Measurements from ENCODE around the gene LYPD4.

Gene LYPD4, protein sequence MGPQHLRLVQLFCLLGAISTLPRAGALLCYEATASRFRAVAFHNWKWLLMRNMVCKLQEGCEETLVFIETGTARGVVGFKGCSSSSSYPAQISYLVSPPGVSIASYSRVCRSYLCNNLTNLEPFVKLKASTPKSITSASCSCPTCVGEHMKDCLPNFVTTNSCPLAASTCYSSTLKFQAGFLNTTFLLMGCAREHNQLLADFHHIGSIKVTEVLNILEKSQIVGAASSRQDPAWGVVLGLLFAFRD

DNA sequence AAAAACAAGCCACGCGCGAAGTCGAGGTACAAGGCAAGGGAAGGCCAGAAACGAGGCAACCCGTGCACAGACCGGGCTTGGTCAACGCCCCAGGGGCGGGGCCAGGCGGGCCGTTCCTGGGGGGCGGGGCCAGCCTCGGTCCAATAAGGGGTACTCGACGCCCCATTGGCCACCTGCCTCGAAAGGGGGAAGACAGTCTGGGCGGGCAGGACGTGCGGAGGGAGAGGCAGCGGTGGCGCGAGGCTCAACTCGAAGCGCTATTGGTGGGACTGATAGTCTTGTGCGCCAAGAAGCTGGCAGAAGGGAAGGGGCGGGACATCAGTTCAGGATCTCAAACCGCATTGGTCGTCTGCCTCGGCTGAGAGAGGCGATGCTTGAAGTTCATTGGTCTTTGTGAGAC, at the start of gene LYPD4:
Gene LYPD4 (minus strand): TSS at position 83 of the 400 bp plus-strand sequence. CDS start 5,398 bp downstream, outside the sequence.
- DNase-seq (ENCODE audit: low read depth, low spot score), result no peak

DNA sequence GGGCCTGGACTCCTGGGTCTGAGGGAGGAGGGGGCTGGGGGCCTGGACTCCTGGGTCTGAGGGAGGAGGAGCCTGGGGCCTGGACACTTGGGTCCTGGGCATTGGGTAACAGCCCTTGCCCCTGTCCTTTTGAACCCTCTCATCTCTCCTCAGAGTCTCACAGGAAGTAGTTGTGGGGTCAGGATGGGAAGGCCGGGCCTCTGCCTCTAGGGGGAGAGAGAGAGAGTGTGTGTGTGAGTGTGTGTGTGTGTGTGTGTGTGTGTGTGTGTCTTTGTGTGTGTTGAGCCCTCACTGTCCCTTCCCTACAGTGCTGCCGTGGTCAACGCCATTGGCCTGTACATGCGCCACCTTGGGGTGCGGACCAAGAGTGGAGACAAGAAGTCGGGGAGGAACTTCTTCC, 49.4 kb upstream of the LYPD4 start:
- no peak for DNase-seq (ENCODE audit: low read depth, low spot score)

DNA sequence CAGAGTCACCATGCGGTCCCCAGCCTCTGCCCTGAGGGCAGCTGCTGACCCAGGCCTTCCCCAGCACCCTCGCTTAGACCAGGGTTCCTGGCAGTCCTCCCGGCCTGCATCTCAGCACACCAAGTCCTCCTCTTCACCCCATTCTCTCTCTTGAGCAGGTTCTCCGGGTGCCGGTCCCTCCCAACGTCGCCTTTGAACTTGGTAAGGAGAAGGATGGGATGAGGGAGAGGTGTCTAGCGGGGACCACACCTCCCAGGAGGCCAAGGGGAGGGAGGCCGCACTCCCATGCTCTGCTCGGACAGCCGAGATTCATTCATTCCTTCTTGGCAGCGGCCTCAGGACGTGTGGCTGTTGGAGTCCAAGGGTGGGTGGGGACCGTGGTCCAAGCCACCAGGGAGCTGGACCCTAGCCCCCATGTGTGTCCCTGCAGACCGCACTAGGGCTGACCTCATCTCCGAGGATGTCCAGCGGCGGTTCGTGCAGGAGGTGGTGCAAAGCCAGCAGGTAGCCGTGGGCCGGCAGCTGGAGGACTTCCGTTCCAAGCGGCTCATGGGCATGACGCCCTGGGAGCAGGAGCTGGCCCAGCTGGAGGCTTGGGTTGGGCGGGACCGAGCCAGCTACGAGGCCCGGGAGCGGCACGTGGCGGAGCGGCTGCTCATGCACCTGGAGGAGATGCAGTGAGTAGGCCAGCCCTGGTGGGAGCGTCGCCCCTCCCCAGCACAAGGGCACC, 47.9 kb upstream of the LYPD4 start:
- DNase-seq (ENCODE audit: low read depth, low spot score), result no peak

DNA sequence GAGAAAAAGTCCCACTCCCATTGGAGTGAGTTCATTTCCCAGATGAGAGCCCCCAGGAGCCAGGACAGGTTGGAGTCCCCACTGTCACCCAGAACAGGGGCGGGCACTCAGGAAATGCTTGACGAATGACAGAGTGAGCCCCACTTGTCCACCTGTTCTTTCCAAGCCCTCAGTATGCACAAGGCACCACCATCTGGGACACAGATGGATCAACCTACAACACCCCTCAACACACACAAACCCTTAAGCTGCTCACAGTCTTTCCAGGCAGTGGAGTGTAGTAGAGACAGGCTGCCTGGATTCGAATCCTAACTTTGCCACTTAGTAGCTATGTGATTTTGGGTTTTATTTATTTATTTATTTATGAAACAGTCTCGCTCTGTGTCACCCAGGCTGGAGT, 46.5 kb upstream of the LYPD4 start:
- no peak for DNase-seq (ENCODE audit: low read depth, low spot score)

DNA sequence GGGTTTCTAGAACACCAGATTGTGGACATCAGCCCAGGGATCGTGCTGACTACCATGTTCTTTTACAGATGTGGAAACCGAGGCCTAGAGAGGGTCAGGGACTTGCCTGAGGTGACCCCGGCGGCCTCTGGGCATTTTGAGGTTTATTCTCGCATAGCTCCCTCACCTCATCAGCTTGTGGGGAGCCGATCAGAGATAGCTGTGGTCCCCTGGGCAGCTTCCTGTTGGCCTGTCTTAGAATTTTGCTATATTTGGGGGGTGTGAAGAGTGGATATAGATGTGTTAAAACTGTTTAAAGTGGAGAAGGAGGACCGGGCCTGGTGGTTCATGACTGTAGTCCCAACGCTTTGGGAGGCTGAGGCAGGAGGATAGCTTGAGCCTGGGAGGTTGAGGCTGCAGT, 45.4 kb upstream of the LYPD4 start:
- DNase-seq (ENCODE audit: low read depth, low spot score), result no peak

DNA sequence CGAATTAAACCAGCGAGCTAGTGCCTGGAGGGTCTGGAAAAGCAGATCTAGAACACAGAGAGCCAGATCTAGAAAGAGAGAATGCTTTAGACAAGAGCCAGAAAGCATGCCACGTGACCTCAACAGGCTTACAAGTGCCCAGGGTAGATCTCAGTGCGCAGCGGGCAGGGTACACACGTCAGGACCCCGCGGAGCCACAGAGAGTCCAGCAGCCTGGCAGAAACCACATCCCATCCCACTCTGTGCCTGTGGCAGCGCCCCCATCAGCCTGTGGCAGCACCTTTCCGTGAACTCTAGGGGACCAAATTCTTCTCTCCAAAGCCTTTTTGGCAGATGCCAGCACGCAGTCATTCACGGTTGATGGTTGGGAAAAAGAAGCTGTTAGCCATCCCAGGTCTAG, 44.4 kb upstream of the LYPD4 start:
- DNase-seq (ENCODE audit: low read depth, low spot score), result no peak

DNA sequence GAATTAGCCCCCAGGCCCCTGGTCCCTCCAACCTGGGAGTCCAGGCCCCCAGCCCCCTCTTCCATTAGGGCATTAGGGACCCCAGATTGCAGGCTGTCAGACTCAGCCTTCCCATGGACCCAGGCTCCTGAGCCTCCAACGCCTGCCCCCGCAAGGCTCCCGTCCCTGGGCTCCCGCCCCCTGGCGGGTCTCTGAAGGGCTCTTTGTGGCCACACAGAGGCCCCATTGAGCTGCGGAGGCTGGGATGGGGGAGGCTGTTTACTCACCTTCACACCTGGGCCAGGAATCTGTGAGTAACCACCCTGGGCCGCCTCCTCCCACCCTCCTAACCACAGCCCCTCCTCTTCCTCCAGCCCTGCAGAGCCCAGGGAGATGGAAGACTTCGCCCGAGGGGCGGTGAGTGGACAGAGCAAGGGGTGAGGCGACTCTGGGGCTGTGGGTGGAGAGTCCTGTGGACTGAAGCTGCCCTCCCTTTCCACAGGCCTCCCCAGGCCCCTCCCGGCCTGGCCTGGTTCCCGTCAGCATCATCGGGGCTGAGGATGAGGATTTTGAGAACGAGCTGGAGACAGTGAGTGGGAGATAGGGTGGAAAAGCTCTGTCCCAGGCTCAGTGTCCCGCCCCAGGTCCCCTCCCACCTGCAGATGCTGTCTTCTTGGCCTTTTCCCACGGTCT, 43.4 kb upstream of the LYPD4 start:
- no peak for DNase-seq (ENCODE audit: low read depth, low spot score)

DNA sequence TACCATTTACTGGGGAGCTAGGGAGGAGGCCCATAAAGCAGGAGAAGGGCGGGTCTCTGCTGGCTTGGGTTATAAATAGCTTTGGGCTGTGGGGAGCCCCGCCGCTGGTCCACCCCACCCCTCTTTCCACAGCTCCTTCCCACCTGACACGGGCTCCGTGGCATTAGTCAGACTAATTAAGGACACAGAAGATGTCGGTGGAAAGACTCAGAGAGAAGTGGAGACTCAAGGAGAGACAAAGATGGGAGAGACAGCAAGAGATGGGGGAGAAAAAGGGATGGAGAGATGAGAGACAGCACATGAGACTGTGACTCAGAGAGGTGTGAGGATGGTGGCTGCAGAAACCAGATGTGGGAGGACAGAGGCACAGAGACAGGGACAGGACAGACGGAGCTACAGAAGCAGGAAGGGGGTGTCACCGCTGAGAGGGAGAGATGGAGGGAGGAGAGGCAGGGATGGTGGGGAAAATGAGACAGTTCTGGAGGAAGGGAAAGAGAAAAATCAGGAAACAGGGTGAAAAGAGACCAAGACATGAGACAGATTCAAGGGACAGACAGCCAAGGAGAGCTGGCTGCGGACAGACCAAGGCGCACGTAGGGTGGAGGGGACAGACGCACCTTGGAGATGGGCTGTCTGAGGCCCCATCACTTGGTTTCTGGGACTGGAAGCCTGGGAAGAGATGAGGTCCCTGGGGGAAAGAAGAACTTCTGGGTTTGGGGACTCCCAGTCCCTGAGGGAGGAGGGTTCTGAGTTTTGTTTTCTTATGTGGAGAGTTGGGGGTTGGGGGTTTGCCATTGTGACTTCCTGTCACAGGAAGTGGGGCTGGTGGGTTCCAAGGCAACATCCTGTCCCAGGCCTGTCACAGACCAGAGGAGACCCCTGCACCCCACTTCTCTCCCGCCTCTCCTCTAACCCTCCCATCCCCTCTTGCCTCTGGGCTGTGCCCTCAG, 42.6 kb upstream of the LYPD4 start:
- DNase-seq (ENCODE audit: low read depth, low spot score), result no peak

DNA sequence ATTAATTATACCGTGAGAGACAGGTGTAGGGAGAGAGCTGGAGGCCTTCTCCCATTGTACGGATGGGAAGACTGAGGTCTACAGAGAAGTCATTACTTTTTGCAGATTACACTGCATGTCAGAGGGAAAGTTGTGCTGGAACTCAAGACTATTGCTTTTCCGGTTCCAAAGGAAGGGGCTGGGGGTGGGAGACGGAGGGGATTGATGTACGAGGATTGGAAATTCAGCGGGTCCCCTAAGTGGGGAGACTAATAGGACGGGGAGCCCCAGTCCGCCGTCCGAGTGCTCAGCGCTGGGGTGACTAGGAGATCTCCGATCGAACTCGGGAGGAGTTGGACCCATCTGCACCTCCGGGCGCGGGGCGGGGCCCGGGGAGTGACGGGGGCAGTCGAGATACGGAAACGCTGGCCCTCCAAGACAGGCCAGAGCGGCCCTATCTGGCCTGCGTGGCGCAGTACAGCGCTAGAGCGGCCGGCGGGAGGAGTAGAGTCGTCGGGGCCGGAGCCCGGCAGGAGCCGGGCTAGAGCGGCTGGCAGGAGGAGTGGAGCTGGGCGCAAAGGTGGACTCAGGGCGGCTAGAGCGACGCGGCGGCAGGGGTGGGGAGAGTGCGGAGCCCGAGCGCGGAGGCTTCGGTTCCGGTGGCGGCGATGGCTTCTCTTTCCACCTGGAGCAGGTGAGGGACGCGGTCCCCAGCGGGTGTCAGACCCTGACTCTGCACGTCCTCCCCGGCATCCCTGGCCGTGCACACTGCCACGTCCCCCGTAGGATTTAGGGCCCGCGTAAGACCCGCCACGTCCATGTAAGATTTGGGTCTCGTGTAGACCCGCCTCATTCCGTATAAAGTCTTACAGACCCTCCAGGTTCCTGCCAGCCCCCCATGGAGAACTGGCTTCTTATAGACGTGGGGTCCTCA, 39.6 kb upstream of the LYPD4 start:
- DNase-seq (ENCODE audit: low read depth, low spot score), result peak; percentile 80

DNA sequence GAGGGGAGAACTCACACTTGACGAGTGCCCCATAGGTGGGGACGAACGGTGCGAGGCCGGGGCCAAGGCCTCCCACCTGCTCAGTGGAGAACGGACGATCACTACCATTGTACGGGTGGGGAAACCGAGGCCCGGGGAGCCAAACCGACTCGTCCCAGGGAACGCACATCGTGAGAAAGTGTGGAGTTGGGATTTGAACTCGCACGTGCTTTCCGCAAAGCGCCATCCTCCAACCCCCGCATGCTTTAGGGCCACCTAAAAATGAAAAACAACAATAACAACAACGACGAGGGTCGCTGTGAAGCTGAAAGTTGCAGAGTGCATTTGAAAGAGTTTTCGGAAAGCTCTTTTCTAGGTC, 39.0 kb upstream of the LYPD4 start:
- no peak for DNase-seq (ENCODE audit: low read depth, low spot score)

DNA sequence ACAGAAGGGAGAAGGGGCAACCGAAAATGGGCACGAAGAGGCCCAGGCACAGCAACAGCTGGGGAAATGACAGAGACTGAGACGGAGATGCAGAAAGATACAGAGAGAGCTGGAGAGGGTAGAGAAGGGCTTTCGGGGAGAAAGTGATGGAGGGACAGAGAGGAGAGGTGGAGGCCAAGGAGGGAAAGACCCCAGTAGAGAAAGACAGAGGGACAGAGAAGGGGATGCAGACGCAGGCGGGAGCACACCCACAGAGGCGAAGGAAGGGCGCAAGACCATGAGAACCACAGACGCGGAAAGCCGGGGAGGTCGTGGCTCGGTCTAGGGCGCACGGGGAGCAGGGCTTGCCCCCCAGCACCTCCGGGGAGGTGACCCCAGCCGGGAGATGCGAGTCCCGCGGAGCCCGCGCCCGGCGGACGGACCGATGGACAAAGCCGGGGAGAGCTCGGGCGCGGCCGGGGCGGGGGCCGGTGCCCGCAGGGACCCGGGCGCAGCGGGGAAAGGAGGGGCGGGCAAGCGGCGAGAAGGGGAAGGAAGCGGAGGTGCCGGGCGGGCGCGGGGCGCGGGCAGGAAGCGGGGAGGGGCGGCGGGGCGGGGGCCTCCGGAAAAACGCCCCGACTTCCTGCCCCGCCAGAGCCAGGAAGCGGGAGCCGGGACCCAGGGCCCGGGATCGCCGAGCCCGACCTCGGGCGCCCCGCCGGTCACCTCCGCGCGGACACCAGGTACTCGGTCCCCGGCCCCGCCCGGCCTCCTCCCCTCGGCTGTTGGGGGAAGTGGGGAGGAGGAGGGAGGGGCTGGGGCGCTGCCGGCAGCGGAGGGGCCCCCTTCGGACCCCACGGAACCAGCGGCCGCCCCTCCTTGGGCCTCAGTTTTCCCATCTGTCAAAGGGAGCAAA, 38.3 kb upstream of the LYPD4 start, which contains the start of gene ARHGEF1:
Gene ARHGEF1 (plus strand): TSS at position 617 of the 895 bp plus-strand sequence. CDS start 4,899 bp downstream, outside the sequence.
- DNase-seq (ENCODE audit: low read depth, low spot score), result no peak

DNA sequence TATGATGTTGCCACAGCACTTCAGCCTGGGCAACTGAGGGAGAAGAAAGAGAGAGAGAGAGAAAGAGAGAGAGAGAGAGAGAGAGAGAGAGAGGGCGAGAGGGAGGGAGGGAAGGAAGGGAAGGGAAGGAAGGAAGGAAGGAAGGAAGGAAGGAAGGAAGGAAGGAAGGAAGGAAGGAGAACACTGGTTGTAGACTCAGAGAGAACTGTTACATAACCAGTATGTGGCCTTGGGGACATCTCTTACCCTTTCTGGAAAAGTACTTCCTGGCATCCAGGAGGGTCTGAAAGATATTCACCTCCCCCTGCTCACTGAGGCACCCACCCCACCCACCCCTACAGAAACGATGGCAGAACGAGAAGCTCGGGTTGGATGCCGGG, 35.8 kb upstream of the LYPD4 start:
- no peak for DNase-seq (ENCODE audit: low read depth, low spot score)

DNA sequence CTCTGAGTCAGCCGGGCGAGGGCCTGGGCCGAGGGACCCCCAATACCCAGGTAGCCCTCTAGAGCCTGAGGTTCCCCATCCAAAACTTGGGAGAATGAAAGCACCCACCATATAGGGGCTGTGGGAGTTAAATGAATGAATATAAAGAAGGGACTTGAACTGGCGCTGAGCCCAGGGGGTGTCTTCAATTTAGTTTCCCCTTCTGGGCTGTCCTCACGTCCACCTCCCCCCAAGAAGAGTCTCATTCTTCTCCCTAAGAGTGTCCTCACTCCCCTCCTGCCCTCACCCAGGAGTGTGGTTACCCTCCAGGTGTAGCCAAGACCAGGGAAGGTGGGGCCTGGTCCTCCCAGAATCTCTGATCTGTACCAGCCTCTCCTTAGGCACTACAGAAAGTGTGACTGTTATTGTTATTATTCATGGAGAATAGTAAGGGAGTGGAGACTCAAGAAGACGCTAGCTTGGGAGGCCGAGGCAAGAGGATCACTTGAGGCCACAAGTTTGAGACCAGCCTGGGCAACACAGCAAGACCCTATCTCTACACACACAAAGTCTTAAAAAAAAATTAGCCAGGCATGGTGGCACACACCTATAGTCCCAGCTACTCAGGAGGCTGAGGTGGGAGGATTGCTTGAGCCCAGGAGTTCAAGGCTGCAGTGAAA, 35.3 kb upstream of the LYPD4 start:
- no peak for DNase-seq (ENCODE audit: low read depth, low spot score)

DNA sequence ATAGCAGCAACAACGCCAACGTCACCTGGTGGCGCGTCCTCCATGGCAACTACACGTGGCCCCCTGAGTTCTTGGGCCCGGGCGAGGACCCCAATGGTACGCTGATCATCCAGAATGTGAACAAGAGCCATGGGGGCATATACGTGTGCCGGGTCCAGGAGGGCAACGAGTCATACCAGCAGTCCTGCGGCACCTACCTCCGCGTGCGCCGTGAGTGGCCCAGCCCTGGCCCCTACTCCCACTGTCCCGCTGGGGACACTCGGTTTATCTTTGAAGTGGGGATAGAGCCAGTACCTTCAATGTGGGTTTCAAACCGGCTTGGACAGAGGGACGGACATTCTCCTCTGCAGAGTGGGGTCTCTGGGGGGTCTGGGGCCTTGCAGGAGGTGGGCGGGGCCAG, 34.6 kb upstream of the LYPD4 start:
- no peak for DNase-seq (ENCODE audit: low read depth, low spot score)

DNA sequence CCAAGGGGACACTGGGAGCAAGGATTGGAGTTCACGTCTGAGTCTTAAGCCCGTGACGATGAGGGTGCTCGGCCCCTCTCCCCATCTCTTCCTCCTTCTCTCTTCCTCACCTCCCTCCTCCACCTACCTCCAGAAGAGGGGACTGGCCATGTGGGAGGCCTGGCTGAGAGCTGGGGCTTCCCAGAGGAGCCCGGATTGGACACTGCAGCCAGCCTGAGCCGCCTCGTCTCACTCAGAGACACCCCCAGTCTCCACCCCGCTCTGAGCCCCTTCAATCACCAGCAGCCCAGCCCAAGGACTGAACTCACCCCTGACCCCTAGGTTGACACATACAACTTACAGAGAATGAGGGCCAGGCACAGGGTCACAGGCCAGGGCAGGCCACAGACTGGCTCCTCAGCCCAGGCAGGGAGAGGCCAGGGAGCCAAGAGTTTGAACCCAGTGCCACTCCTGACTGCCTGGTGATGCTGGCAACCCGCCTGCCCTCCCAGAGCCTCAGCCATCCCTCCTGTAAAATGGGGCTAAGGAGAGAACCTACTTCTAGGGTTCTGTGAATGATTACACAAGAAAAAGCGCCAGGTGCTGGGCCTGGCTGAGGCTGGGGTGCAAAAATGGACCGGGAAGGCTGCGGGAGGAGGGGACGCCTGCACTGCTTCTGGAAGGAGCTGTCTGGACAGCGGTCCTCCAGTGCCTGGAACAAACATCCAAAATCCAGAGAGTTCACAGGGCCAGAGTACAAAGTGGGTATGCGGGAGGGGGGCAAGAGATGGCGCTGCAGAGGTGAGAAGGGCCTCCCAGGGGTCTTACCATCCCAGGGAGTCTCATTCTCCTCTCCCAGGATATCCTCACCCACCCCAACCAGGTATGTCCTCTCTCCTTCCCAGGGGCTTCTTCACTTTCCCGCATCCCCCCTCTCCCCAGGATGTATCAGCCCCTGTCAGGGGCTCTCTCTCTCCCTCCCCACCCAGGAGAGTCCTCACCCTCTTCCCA, 33.7 kb upstream of the LYPD4 start:
- no peak for DNase-seq (ENCODE audit: low read depth, low spot score)

DNA sequence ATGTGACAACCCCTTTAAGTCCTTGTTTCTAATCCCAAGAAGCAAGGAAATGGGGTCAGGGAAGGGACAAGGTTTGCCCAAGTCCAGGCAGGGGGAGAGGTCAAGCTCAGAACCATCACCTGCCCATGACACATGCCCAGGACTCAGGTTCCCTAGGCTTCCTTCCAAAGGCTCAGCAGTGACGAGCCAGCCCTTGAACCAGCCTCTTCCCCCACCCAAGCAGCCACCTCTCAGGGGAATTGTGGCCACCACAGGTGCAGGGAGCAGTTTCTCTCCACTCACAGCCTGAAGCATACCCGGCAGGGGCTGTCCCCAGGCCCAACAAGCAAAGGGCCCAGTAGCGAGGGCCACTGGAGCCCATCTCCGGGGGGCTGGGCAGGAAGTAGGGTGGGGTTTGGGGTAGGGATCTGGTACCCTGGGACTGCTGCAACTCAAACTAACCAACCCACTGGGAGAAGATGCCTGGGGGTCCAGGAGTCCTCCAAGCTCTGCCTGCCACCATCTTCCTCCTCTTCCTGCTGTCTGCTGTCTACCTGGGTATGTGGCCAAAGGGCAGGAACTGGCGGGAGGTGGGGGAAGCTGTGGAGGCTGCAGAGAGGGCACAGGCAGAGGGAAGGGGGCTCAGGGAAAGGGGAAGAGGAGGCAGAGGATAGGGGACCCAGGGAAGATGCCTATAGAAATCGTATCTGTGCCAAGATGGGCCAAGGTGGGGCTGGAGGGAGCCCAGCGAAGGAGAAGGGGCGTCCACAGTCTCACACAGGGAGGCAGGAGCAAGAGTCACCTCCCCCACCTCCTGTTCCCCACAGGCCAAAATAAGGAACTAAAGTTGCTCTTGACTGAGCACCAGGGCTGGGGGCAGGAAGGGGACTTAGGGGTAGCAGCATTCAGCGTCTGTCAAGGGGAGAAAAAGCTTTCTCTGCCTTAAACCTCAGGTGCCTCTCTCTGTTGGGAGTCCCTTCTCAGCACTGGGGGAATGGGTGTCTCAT, 32.7 kb upstream of the LYPD4 start, which contains the start of gene CD79A:
Gene CD79A (plus strand): TSS at position 433 of the 986 bp plus-strand sequence. CDS start 26 bp downstream, at position 459.
- DNase-seq (ENCODE audit: low read depth, low spot score), result no peak
